Rectal smooth muscle tissue (tissue), 1 donor: ENCODE measurements around the gene DDX39A.
A peak's percentile ranks its signal among the peaks of the same experiment; 100 is the strongest.
"Not testable (repeated sequence)": the region's sequence is repeated elsewhere in the genome, so short reads cannot be mapped to it uniquely, and the experiment has no call there.

Experiments
- H3K27ac ChIP-seq: one replicate; pipeline ENCODE4 v1.7.0; 2013; ENCODE audit warnings: low read depth, low read length, inconsistent platforms
- H3K27me3 ChIP-seq: one replicate; pipeline ENCODE4 v1.7.0; 2013; ENCODE audit warnings: low read length; ENCODE audit not compliant: control insufficient read depth, insufficient read depth
- H3K36me3 ChIP-seq: one replicate; pipeline ENCODE4 v1.7.0; 2013; ENCODE audit warnings: low read length; ENCODE audit not compliant: control insufficient read depth, insufficient read depth
- H3K4me1 ChIP-seq: one replicate; pipeline ENCODE4 v1.7.0; 2013; ENCODE audit warnings: low read length; ENCODE audit not compliant: control insufficient read depth, insufficient read depth
- H3K4me3 ChIP-seq: one replicate; pipeline ENCODE4 v1.7.0; 2013; ENCODE audit warnings: low read length
- H3K9ac ChIP-seq: one replicate; pipeline ENCODE4 v1.7.0; 2013; ENCODE audit warnings: low read length

Gene DDX39A

GRCh38 chr19:14383661-14384555, 35.2 kb downstream of the DDX39A start:
- Histone ChIP-seq H3K4me3 (peak overlapping the region; percentile 62), H3K4me1 (peaks cover 9% of the 10 kb centered on the region), H3K27me3 (no peaks in the 10 kb centered on the region), H3K9ac (peak overlapping the region; percentile 8), H3K27ac (peak overlapping the region; percentile 77), H3K36me3 (peaks cover 2% of the 10 kb centered on the region)

GRCh38 chr19:14381689-14382474, 37.3 kb downstream of the DDX39A start:
- H3K36me3 ChIP-seq = no peaks in the 10 kb centered on the region
- H3K4me3 ChIP-seq = peak overlapping the region; percentile 92
- H3K27ac ChIP-seq = peak overlapping the region; percentile 64
- H3K4me1 ChIP-seq = peaks cover 10% of the 10 kb centered on the region
- peak overlapping the region; percentile 87 for H3K9ac ChIP-seq
- no peaks in the 10 kb centered on the region for H3K27me3 ChIP-seq

- Histone ChIP-seq H3K27me3 (no peaks in the 10 kb centered on the region), H3K36me3 (no peaks in the 10 kb centered on the region), H3K4me1 (peaks cover 17% of the 10 kb centered on the region), H3K9ac (no peak overlapping the region), H3K27ac (peak overlapping the region; percentile 1), H3K4me3 (no peak overlapping the region)
Measured at GRCh38 chr19:14379294-14380065, 39.7 kb downstream of the DDX39A start.

- Histone ChIP-seq H3K27me3 (no peaks in the 10 kb centered on the region), H3K27ac (peak overlapping the region; percentile 1), H3K4me1 (peaks cover 14% of the 10 kb centered on the region)
Measured at GRCh38 chr19:14378890-14379289, 40.3 kb downstream of the DDX39A start.

GRCh38 chr19:14377883-14378328, 41.2 kb downstream of the DDX39A start:
- no peaks in the 10 kb centered on the region for H3K36me3 ChIP-seq
- no peak overlapping the region for H3K27ac ChIP-seq
- H3K27me3 ChIP-seq = no peaks in the 10 kb centered on the region
- peaks cover 14% of the 10 kb centered on the region for H3K4me1 ChIP-seq
- H3K4me3 ChIP-seq = no peak overlapping the region
- H3K9ac ChIP-seq = no peak overlapping the region

More at GRCh38 chr19:14378890-14379289, 40.3 kb downstream of the DDX39A start:
- H3K4me3 ChIP-seq = no peak overlapping the region
- H3K9ac ChIP-seq = no peak overlapping the region
- no peaks in the 10 kb centered on the region for H3K36me3 ChIP-seq

- Histone ChIP-seq H3K27ac (peak overlapping the region; percentile 58), H3K36me3 (no peaks in the 10 kb centered on the region), H3K4me1 (peaks cover 14% of the 10 kb centered on the region), H3K27me3 (no peaks in the 10 kb centered on the region), H3K4me3 (peak overlapping the region; percentile 29), H3K9ac (peak overlapping the region; percentile 32)
Measured at GRCh38 chr19:14375582-14376291, 43.4 kb downstream of the DDX39A start.

- Histone ChIP-seq H3K9ac (peak overlapping the region; percentile 32), H3K27me3 (no peaks in the 10 kb centered on the region), H3K36me3 (no peaks in the 10 kb centered on the region), H3K4me1 (peaks cover 9% of the 10 kb centered on the region), H3K27ac (peak overlapping the region; percentile 58), H3K4me3 (no peak overlapping the region)
Measured at GRCh38 chr19:14375055-14375581, 44.0 kb downstream of the DDX39A start.

GRCh38 chr19:14374313-14374712, 44.8 kb downstream of the DDX39A start:
- not testable (repeated sequence) for H3K4me1 ChIP-seq, H3K36me3 ChIP-seq, H3K4me3 ChIP-seq, H3K9ac ChIP-seq, H3K27me3 ChIP-seq
- peak overlapping the region; percentile 20 for H3K27ac ChIP-seq

- H3K36me3 ChIP-seq, H3K27ac ChIP-seq, H3K9ac ChIP-seq, H3K4me1 ChIP-seq, H3K4me3 ChIP-seq, H3K27me3 ChIP-seq: not testable (repeated sequence)
Measured at GRCh38 chr19:14372384-14373077, 46.6 kb downstream of the DDX39A start.

GRCh38 chr19:14371301-14371821, 47.8 kb downstream of the DDX39A start:
- Histone ChIP-seq H3K36me3 (no peaks in the 10 kb centered on the region), H3K4me1 (peaks cover 7% of the 10 kb centered on the region), H3K9ac (no peak overlapping the region), H3K27me3 (no peaks in the 10 kb centered on the region), H3K27ac (no peak overlapping the region), H3K4me3 (no peak overlapping the region)

GRCh38 chr19:14370940-14371280, 48.2 kb downstream of the DDX39A start:
- no peak overlapping the region for H3K4me3 ChIP-seq
- H3K27me3 ChIP-seq = no peaks in the 10 kb centered on the region
- no peak overlapping the region for H3K9ac ChIP-seq
- H3K36me3 ChIP-seq = no peaks in the 10 kb centered on the region
- H3K27ac ChIP-seq = no peak overlapping the region
- peaks cover 7% of the 10 kb centered on the region for H3K4me1 ChIP-seq
